ENCODE data around the gene AUTS2.

AUTS2 gene

GRCh38 chr7:70598976-70599375 lies 1000.7 kb downstream of the AUTS2 start:
- no peak overlapping the region for H3K4me2 ChIP-seq (ENCODE audit: low read depth, low read length, poor library complexity, severe bottlenecking)
- H3K9me3 ChIP-seq (ENCODE audit: insufficient read depth, low read depth, low read length) = peaks cover 7% of the 10 kb centered on the region
- H3K4me3 ChIP-seq (ENCODE audit: low read length, poor library complexity, severe bottlenecking) = no peak overlapping the region
- no peaks in the 10 kb centered on the region for H3K9me2 ChIP-seq (replicated peaks; ENCODE audit: low read depth, low read length)
- no peaks in the 10 kb centered on the region for H3K79me2 ChIP-seq (ENCODE audit: insufficient read depth, low read length)
- H3K9ac ChIP-seq (ENCODE audit: low read depth, low read length, poor library complexity, severe bottlenecking) = no peak overlapping the region
- TF ChIP-seq EZH2phosphoT487 (IDR thresholded peaks at IDR 0.05; ENCODE audit: borderline replicate concordance) (no peak), CTCF (conservative IDR thresholded peaks at IDR 0.05; ENCODE audit: low read length) (no peak)
- H2AFZ ChIP-seq (ENCODE audit: low read length) = no peak overlapping the region
- no peaks in the 10 kb centered on the region for H3K4me1 ChIP-seq (ENCODE audit: insufficient read depth, low read length, poor library complexity, severe bottlenecking)
- H3K27me3 ChIP-seq (ENCODE audit: insufficient read depth, low read length, poor library complexity, severe bottlenecking) = no peaks in the 10 kb centered on the region
- no peaks in the 10 kb centered on the region for H4K20me1 ChIP-seq (ENCODE audit: insufficient read depth, low read length, poor library complexity, severe bottlenecking)
- no peaks in the 10 kb centered on the region for H3F3A ChIP-seq (ENCODE audit: low read depth)
- no peaks in the 10 kb centered on the region for H3K36me3 ChIP-seq (ENCODE audit: insufficient read depth, low read length)

GRCh38 chr7:70599446-70600190 lies 1001.3 kb downstream of the AUTS2 start:
- TF ChIP-seq CTCF (conservative IDR thresholded peaks at IDR 0.05; ENCODE audit: low read length) = no peak
- TF ChIP-seq EZH2phosphoT487 (IDR thresholded peaks at IDR 0.05; ENCODE audit: borderline replicate concordance) = no peak
- H3K9me3 ChIP-seq (ENCODE audit: insufficient read depth, low read depth, low read length) = peaks cover 7% of the 10 kb centered on the region
- H3K79me2 ChIP-seq (ENCODE audit: insufficient read depth, low read length) = no peaks in the 10 kb centered on the region
- no peaks in the 10 kb centered on the region for H3K36me3 ChIP-seq (ENCODE audit: insufficient read depth, low read length)
- H3K9ac ChIP-seq (ENCODE audit: low read depth, low read length, poor library complexity, severe bottlenecking) = no peak overlapping the region
- no peak overlapping the region for H2AFZ ChIP-seq (ENCODE audit: low read length)
- H3K9me2 ChIP-seq (replicated peaks; ENCODE audit: low read depth, low read length) = no peaks in the 10 kb centered on the region
- no peaks in the 10 kb centered on the region for H4K20me1 ChIP-seq (ENCODE audit: insufficient read depth, low read length, poor library complexity, severe bottlenecking)
- H3K4me1 ChIP-seq (ENCODE audit: insufficient read depth, low read length, poor library complexity, severe bottlenecking) = no peaks in the 10 kb centered on the region
- no peaks in the 10 kb centered on the region for H3F3A ChIP-seq (ENCODE audit: low read depth)
- no peaks in the 10 kb centered on the region for H3K27me3 ChIP-seq (ENCODE audit: insufficient read depth, low read length, poor library complexity, severe bottlenecking)
- H3K4me2 ChIP-seq (ENCODE audit: low read depth, low read length, poor library complexity, severe bottlenecking) = no peak overlapping the region
- no peak overlapping the region for H3K4me3 ChIP-seq (ENCODE audit: low read length, poor library complexity, severe bottlenecking)

GRCh38 chr7:70600993-70601392 lies 1002.7 kb downstream of the AUTS2 start:
- no peak overlapping the region for H3K9ac ChIP-seq (ENCODE audit: low read depth, low read length, poor library complexity, severe bottlenecking)
- H3K4me1 ChIP-seq (ENCODE audit: insufficient read depth, low read length, poor library complexity, severe bottlenecking) = no peaks in the 10 kb centered on the region
- no peak overlapping the region for H3K4me2 ChIP-seq (ENCODE audit: low read depth, low read length, poor library complexity, severe bottlenecking)
- H3F3A ChIP-seq (ENCODE audit: low read depth) = no peaks in the 10 kb centered on the region
- H3K9me3 ChIP-seq (ENCODE audit: insufficient read depth, low read depth, low read length) = peaks cover 7% of the 10 kb centered on the region
- H3K27me3 ChIP-seq (ENCODE audit: insufficient read depth, low read length, poor library complexity, severe bottlenecking) = no peaks in the 10 kb centered on the region
- TF ChIP-seq EZH2phosphoT487 (IDR thresholded peaks at IDR 0.05; ENCODE audit: borderline replicate concordance) = no peak
- no peak for TF ChIP-seq CTCF (conservative IDR thresholded peaks at IDR 0.05; ENCODE audit: low read length)
- H3K79me2 ChIP-seq (ENCODE audit: insufficient read depth, low read length) = no peaks in the 10 kb centered on the region
- H3K9me2 ChIP-seq (replicated peaks; ENCODE audit: low read depth, low read length) = no peaks in the 10 kb centered on the region
- H4K20me1 ChIP-seq (ENCODE audit: insufficient read depth, low read length, poor library complexity, severe bottlenecking) = no peaks in the 10 kb centered on the region
- no peak overlapping the region for H3K4me3 ChIP-seq (ENCODE audit: low read length, poor library complexity, severe bottlenecking)
- H2AFZ ChIP-seq (ENCODE audit: low read length) = no peak overlapping the region
- no peaks in the 10 kb centered on the region for H3K36me3 ChIP-seq (ENCODE audit: insufficient read depth, low read length)
